Lower leg skin (tissue), 4 donors: Measurements from ENCODE around the gene SH3RF3. TPM values are rescaled to one million over a fixed set of nuclear protein-coding genes. Genes with fewer than 3 reads are reported as not detected.
A peak's percentile ranks its signal among the peaks of the same experiment; 100 is the strongest.

Experiments
- DNase-seq, 2 donors: peaks; one replicate each; pipeline ENCODE4 v3.0.0-alpha.2; 2019; ENCODE audit warnings: low spot score in 2 of 2
- H3K4me3 ChIP-seq: fragments of 200-600 bp; sonication (generic); 2 replicates; pipeline ENCODE4 v1.5.1; 2017; ENCODE audit warnings: mild to moderate bottlenecking, low read depth; ENCODE audit not compliant: poor library complexity, severe bottlenecking
- POLR2A ChIP-seq, 2 donors: fragments of 450-650 bp; IDR thresholded peaks; one replicate each; pipeline ENCODE4 v1.6.1; 2016 to 2017; ENCODE audit warnings: antibody characterized with exemption in 2 of 2, mild to moderate bottlenecking in 1 of 2, moderate library complexity in 1 of 2
- WGBS, 2 donors: methylation state at CpG; one replicate each; pipeline ENCODE4 v1.1.5; 2018; 5-methylcytosine and 5-hydroxymethylcytosine counted together
- intact Hi-C: fragments of 100-400 bp; cut with DNase I; formaldehyde crosslinking; loops from one replicate; pipeline ENCODE4 v1.15.0; 2023; ENCODE audit warnings: low total_unique reads
- total RNA-seq, 4 donors: library from RNA; depleted of rRNA; stranded (reverse); fragments of >200 nt; gene quantifications; one replicate each; pipeline ENCODE4 v1.1.0, GENCODE V29; 2016
- TF ChIP-seq, protein P1 (sequence below), 3 donors: fragments of 450-650 bp; IDR thresholded peaks; one replicate each; pipeline ENCODE4 v1.5.1; 2016; ENCODE audit warnings: antibody characterized with exemption in 3 of 3, mild to moderate bottlenecking in 3 of 3, moderate library complexity in 2 of 3

The SH3RF3 gene
- total RNA-seq, 4 donors from 2014 or later: 1.9 to 7.4 (median 3.2) TPM

DNA sequence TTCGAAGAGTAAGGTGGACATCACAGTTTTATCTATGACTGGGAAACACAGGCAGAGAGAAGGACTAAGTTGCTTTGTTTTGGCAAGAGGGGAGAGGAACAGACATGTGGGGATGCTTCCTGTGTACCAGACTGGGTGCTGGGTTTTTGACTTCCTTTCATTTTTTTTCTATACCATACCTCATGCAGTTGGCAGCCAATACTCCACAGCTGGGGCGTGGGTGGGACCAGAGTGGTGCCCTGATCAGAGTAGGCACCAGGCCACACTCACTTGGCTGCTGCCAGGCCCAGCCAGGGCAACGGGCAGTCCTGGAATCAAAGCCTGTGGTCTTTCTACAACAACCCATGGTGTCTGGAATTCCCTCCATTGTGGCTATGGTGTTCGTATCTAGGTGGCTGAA is 45.2 kb downstream of the SH3RF3 start:
- intact Hi-C loops: no loop called here
- TF ChIP-seq, protein P1, sequence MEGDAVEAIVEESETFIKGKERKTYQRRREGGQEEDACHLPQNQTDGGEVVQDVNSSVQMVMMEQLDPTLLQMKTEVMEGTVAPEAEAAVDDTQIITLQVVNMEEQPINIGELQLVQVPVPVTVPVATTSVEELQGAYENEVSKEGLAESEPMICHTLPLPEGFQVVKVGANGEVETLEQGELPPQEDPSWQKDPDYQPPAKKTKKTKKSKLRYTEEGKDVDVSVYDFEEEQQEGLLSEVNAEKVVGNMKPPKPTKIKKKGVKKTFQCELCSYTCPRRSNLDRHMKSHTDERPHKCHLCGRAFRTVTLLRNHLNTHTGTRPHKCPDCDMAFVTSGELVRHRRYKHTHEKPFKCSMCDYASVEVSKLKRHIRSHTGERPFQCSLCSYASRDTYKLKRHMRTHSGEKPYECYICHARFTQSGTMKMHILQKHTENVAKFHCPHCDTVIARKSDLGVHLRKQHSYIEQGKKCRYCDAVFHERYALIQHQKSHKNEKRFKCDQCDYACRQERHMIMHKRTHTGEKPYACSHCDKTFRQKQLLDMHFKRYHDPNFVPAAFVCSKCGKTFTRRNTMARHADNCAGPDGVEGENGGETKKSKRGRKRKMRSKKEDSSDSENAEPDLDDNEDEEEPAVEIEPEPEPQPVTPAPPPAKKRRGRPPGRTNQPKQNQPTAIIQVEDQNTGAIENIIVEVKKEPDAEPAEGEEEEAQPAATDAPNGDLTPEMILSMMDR (IDR thresholded peaks at IDR 0.05): no peak
- TF ChIP-seq POLR2A (IDR thresholded peaks at IDR 0.05): no peak
- DNase-seq: peak in 1 of 2 donors; percentile 70
- WGBS, 2 donors: 77 to 79% methylated on average over 4 of the region's 4 CpGs
- H3K4me3 ChIP-seq: no peak overlapping the region

DNA sequence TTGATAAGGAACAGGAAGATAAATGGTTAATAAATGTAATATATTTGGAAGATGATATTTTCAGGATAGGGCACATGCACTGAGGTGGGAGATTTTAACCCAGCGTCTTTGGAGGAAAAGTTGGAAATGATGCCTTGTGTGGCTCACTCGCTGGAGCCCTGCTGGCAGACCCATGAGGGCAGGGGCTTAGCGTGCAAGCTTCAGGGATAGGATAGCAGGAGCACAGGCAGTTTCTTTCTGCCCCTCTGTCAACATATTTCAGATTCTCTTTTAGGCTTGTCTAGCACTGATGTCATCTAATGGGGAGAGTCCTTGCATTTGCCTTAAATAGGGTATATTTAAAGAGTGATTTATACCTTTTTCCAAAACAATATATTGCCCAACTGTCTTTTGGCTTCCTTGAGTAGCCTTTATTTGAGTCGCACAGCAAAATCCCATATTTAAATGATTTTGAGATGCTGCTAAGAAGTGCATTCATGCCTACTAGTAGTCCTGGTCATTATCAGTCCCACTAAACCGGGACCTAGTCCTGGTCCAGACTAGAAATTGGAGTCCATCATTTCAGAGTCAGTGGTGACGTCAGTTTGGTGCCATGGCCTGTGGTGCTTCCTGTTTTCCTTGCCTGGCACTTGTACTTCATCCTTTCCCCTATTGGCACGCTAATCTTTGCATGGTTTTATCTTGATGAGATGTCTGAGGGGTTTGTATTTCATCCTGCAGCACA is 45.8 kb downstream of the SH3RF3 start:
- TF ChIP-seq, protein P1 (IDR thresholded peaks at IDR 0.05): no peak
- no peak for TF ChIP-seq POLR2A (IDR thresholded peaks at IDR 0.05)
- intact Hi-C loops: loop anchor here (5.0 kb wide), 1 partner anchor 1843 kb away; no protein-coding TSS in a partner anchor
- WGBS, 2 donors: 84 to 87% methylated on average over 7 of the region's 7 CpGs
- no peak overlapping the region for H3K4me3 ChIP-seq
- peak in 1 of 2 donors; percentile 46 for DNase-seq

DNA sequence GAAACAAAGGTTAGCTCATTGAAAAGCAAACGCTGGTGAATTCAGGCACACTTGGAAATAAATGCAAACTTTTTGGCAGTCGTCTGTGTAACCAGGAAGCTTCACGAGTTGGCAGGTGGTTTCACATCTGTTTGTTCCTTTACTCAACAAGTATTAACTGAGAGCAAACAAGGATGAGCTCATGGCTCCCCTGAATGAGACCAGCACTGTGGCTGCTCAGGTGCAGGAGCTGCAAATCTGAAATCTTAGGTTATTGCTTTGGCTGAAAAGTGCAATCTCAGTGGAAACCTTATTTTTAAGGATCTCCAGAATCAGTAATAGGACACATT is 46.3 kb downstream of the SH3RF3 start:
- H3K4me3 ChIP-seq: no peak overlapping the region
- TF ChIP-seq, protein P1 (IDR thresholded peaks at IDR 0.05): no peak
- no peak for TF ChIP-seq POLR2A (IDR thresholded peaks at IDR 0.05)
- DNase-seq: peak in 1 of 2 donors; percentile 63
- 44 to 60% methylated on average over 3 of the region's 3 CpGs for WGBS, 2 donors
- intact Hi-C loops: loop anchor here (5.0 kb wide), 1 partner anchor 1842 kb away; no protein-coding TSS in a partner anchor

DNA sequence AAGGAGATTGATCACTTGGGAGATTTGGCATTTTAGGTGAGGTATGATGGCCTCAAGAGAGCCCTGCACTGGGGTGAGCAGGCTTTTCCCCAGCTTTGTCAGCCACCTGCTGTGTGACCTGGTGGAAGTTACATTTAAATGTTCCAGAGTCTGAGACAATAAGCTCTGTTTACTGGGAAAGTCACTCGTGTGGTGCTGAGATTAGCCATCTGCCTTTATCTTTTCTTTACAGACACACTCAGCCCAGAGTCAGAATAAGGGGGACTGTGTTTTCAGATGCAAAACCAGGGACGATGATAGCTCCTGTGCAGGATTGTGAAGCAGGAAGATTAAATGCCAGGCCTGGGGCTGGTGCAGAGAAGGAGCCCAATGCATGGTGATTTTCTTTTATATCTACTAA is 47.9 kb downstream of the SH3RF3 start:
- TF ChIP-seq, protein P1 (IDR thresholded peaks at IDR 0.05): no peak
- TF ChIP-seq POLR2A (IDR thresholded peaks at IDR 0.05): no peak
- peak in 1 of 2 donors; percentile 31 for DNase-seq
- H3K4me3 ChIP-seq: no peak overlapping the region
- intact Hi-C loops: loop anchor here (5.0 kb wide), 1 partner anchor 1840 kb away; no protein-coding TSS in a partner anchor
- 75 to 80% methylated on average over 2 of the region's 2 CpGs for WGBS, 2 donors

DNA sequence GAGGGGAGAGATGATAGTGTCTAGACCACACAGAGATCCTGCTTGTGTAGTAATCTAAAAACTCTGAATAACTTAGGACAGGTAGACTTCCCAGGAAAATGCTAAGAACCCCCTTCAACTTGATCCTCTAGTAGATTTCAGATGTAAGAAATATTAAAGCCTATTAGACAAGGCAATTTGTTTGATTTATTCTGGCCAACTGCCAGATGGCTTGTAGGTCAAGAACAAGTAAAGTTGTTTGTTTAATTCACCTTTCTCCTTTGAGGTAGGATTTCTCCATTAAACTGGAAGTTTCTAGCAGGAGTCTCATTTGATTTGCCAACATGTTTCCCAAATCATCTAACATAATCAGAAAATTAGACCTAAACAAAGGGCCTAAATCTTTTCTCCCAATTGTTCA is 48.6 kb downstream of the SH3RF3 start:
- DNase-seq: no peak
- TF ChIP-seq POLR2A (IDR thresholded peaks at IDR 0.05): no peak
- TF ChIP-seq, protein P1 (IDR thresholded peaks at IDR 0.05): no peak
- intact Hi-C loops: loop anchor here (5.0 kb wide), 1 partner anchor 1840 kb away; no protein-coding TSS in a partner anchor
- H3K4me3 ChIP-seq: no peak overlapping the region
